Skeletal muscle tissue (tissue), 4 donors: ENCODE measurements around the gene ADGRG6. TPM values are rescaled to one million over a fixed set of nuclear protein-coding genes. Genes with fewer than 3 reads are reported as not detected.

Experiments
- H3K27ac ChIP-seq: one replicate; pipeline ENCODE4 v1.7.0; 2013; ENCODE audit warnings: mild to moderate bottlenecking, low read depth, low read length, inconsistent platforms
- H3K27me3 ChIP-seq, 3 donors: one replicate each; pipeline ENCODE4 v1.7.0; 2013; ENCODE audit warnings: low read length in 3 of 3; ENCODE audit not compliant: control insufficient read depth in 3 of 3, insufficient read depth in 3 of 3
- H3K36me3 ChIP-seq, 3 donors: one replicate each; pipeline ENCODE4 v1.7.0; 2013; ENCODE audit warnings: low read length in 3 of 3; ENCODE audit not compliant: control insufficient read depth in 3 of 3, insufficient read depth in 3 of 3
- H3K4me1 ChIP-seq, 3 donors: one replicate each; pipeline ENCODE4 v1.7.0; 2013; ENCODE audit warnings: low read length in 3 of 3, mild to moderate bottlenecking in 3 of 3; ENCODE audit not compliant: control insufficient read depth in 3 of 3, insufficient read depth in 3 of 3
- H3K4me3 ChIP-seq, 3 donors: one replicate each; pipeline ENCODE4 v1.7.0; 2013; ENCODE audit warnings: low read length in 3 of 3
- H3K9ac ChIP-seq, 3 donors: one replicate each; pipeline ENCODE4 v1.7.0; 2013; ENCODE audit warnings: low read length in 3 of 3, mild to moderate bottlenecking in 3 of 3, moderate library complexity in 2 of 3, low read depth in 1 of 3
- H3K9me3 ChIP-seq, 3 donors: one replicate each; pipeline ENCODE4 v1.7.0; 2013; ENCODE audit warnings: low read length in 3 of 3; ENCODE audit not compliant: control insufficient read depth in 3 of 3
- total RNA-seq: library from RNA; depleted of rRNA; stranded (reverse); fragments of >200 nt; gene quantifications from one replicate; pipeline ENCODE4 v1.2.3, GENCODE V29; 2014
- donor health status: Osteomylitis.

Gene ADGRG6
- 26.1 TPM for total RNA-seq

DNA sequence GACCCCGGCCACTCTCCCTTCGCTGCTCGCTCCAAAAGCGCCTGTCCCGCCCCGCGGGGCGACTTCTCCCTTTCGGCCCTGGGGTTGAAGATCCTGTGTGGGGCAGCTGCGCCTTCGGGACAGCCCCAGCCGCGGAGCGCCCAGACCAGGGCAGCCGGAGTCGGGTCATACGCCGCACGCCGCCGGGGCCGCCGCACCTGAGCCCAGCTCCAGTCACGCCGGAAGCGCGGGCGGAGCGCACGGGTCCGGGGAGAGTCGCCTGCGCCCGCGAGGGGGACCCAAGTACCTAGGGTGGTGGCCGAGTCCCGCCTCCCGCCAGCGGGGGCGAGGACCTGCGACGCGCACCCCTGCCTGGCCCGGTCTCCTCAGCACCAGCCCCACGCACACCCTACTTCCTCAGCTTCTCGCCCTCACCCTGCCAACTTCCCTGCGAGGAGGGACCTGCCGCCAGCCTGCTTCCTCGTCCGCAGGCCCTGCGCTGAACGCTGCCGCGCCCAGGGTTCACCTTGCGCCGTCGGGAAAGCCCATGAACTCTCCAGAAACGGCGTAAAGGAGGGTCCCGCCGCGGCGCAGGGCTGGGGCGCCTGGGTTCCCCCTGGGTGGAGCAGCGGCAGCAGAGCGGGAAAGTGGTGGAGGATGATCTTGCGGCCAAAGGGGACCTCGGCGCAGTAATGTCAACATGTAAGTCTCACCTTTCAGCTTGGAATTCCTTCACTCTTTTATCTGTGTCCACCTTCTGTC, at the start of gene ADGRG6:
Gene ADGRG6, plus strand, starts transcription at position 357 of the 741 bp plus-strand sequence. Its CDS starts 323 bp downstream, at position 680.
- peak within 1 kb of the TSS; percentile 23 to 63 (median 53) for H3K4me3 ChIP-seq
- H3K27ac ChIP-seq: no peak within 1 kb of the TSS
- H3K9ac ChIP-seq: no peak within 1 kb of the TSS
- H3K27me3 ChIP-seq: peaks cover 5 to 19% (median 7%) of the 10 kb centered on the region in 3 donors
- H3K4me1 ChIP-seq: no peaks in the 10 kb centered on the region
- H3K9me3 ChIP-seq: no peaks in the 10 kb centered on the region
- no peaks in the 10 kb centered on the region for H3K36me3 ChIP-seq

DNA sequence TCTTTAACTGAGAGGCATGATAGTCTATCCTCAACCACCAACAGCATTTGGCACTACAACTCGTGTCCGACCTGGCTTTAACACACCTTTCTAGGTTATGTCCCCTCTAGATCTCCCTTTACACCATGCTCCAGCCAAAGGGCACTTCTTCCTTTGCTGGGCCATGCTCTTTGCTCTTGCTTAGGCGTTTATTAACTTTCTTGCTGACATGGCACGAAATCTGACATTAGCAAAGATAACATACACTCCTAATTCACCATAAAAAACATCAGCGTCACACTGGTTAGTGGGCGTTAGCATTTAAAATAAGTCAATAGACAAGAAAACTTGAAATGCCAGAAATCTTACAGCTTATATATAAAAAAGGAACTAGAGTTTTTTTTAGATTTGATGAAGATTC, 47.3 kb upstream of the ADGRG6 start:
- H3K27me3 ChIP-seq: no peaks in the 10 kb centered on the region
- no peak overlapping the region for H3K9ac ChIP-seq
- H3K4me3 ChIP-seq: no peak overlapping the region
- no peak overlapping the region for H3K27ac ChIP-seq
- no peaks in the 10 kb centered on the region for H3K9me3 ChIP-seq
- no peaks in the 10 kb centered on the region for H3K36me3 ChIP-seq
- no peaks in the 10 kb centered on the region for H3K4me1 ChIP-seq

DNA sequence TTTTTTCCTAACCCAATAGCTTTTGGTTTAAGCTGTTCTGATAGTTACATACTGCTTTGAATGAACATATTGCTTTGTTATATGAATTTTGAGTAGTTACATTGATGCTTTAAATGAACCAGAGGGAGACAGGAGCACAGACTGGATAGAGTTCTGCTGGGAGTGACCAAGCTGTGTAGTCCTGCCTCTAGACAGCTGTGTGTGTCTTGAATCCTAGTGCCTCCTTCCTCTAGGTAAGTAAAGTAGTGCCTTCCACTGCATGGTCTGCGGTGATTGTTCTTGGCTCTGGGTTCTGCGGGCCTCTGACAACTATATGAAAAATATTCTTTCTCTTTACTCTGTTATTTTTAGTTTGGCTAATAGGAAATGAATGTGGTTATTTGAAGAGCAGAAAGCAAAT, 46.0 kb upstream of the ADGRG6 start:
- no peak overlapping the region for H3K9ac ChIP-seq
- H3K4me3 ChIP-seq: no peak overlapping the region
- no peak overlapping the region for H3K27ac ChIP-seq
- no peaks in the 10 kb centered on the region for H3K36me3 ChIP-seq
- H3K4me1 ChIP-seq: no peaks in the 10 kb centered on the region
- H3K27me3 ChIP-seq: no peaks in the 10 kb centered on the region
- no peaks in the 10 kb centered on the region for H3K9me3 ChIP-seq

DNA sequence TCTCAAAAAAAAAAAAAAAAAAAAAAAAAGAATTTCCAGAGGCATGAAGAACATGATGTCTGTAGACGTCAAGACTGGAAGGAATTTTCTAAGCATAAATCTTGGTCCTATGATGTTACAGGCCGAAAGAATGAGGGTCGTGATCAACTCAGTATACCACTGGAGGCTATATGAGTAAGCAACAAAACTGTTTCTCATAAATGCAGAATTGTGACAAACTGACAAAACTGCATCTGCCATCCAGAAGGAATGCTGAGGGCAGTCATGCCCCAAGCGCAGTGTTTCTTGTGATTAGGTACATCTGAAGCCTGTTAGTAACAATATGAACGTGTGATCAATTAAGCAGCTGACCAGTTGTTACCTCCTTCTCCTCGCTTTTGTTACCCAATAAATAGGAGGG, 43.5 kb upstream of the ADGRG6 start:
- no peaks in the 10 kb centered on the region for H3K4me1 ChIP-seq
- H3K27me3 ChIP-seq: no peaks in the 10 kb centered on the region
- no peak overlapping the region for H3K4me3 ChIP-seq
- H3K27ac ChIP-seq: no peak overlapping the region
- no peaks in the 10 kb centered on the region for H3K9me3 ChIP-seq
- no peak overlapping the region for H3K9ac ChIP-seq
- H3K36me3 ChIP-seq: no peaks in the 10 kb centered on the region

DNA sequence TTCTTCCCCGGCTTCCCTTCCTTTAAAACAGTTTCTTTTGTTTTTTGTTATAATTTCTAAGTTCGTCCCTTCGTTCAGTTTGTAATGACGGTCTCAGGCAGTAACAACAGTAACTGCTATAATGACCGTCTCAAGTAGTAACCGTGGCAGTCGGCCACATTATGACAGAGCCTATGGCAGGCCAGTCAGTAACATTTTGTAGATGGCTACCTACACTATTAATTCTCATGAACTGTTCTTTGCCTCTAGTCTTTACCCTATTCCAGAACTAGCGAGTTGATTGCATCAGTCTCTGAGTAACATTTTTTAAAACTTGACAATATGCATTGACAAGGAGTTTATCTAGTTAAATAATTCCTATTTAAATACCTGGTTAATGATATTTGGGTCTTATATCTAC, 43.0 kb upstream of the ADGRG6 start:
- H3K27me3 ChIP-seq: no peaks in the 10 kb centered on the region
- H3K9me3 ChIP-seq: no peaks in the 10 kb centered on the region
- H3K4me1 ChIP-seq: no peaks in the 10 kb centered on the region
- H3K4me3 ChIP-seq: no peak overlapping the region
- no peak overlapping the region for H3K27ac ChIP-seq
- no peaks in the 10 kb centered on the region for H3K36me3 ChIP-seq
- H3K9ac ChIP-seq: no peak overlapping the region

DNA sequence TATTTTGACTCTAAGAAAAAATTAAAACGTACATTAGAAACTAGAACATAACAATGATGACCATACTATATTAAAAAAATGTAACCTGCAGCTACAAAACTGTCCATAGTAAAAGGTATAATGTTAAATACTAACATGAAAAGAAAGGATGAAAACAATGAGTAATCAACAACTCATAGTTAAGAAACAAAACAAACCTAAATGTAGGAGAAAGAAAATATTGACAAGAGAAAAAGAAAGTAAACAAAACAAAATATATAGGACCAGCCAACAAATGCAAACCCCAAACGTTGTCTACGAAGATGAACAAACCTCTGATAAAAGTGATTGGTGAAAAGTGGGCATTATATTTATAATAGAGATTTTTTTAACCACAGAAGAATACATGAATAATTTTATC, 41.1 kb upstream of the ADGRG6 start:
- H3K9ac ChIP-seq: no peak overlapping the region
- H3K27ac ChIP-seq: no peak overlapping the region
- no peaks in the 10 kb centered on the region for H3K4me1 ChIP-seq
- no peaks in the 10 kb centered on the region for H3K36me3 ChIP-seq
- H3K27me3 ChIP-seq: no peaks in the 10 kb centered on the region
- no peaks in the 10 kb centered on the region for H3K9me3 ChIP-seq
- no peak overlapping the region for H3K4me3 ChIP-seq

DNA sequence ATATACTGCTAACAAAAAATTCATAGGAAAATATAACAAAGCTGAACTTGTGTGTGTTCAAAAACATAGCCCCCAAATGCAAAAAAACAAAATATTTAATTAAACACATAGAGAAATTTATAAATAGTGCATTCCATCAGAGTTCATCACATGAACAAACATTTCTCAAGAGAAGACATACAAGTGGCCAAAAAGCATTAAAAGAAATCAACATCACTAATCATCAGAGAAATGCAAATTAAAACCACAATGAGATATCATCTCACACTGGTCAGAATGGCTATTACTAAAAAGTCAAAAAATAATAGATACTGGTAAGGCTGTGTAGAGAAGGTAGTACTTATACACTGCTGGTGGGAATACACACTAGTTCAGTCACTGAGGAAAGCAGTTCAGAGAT, 39.6 kb upstream of the ADGRG6 start:
- Histone ChIP-seq H3K9me3 (no peaks in the 10 kb centered on the region), H3K27ac (no peak overlapping the region), H3K27me3 (no peaks in the 10 kb centered on the region), H3K36me3 (no peaks in the 10 kb centered on the region), H3K9ac (no peak overlapping the region), H3K4me1 (no peaks in the 10 kb centered on the region), H3K4me3 (no peak overlapping the region)

DNA sequence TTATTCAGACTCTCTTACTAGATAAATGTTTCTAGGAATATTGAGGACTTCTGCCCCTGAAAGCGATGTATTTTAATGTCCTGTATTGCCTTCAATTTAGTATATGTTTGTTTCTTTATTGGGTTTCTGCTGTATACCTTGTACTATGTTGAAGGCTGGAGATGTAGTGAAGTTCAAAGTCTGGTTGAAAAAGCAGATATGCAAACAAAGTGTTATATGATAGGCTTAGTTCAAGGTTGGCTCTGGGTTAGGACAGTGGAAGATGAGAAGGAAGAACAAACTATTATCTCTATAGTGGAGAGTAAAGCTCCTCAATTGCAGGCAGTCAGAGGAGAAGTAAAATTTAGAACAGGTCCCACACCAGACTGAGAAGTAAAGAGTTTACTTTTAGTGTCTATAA, 36.3 kb upstream of the ADGRG6 start:
- Histone ChIP-seq H3K4me1 (no peaks in the 10 kb centered on the region), H3K4me3 (no peak overlapping the region), H3K27me3 (no peaks in the 10 kb centered on the region), H3K9me3 (no peaks in the 10 kb centered on the region), H3K27ac (no peak overlapping the region), H3K36me3 (no peaks in the 10 kb centered on the region), H3K9ac (no peak overlapping the region)

DNA sequence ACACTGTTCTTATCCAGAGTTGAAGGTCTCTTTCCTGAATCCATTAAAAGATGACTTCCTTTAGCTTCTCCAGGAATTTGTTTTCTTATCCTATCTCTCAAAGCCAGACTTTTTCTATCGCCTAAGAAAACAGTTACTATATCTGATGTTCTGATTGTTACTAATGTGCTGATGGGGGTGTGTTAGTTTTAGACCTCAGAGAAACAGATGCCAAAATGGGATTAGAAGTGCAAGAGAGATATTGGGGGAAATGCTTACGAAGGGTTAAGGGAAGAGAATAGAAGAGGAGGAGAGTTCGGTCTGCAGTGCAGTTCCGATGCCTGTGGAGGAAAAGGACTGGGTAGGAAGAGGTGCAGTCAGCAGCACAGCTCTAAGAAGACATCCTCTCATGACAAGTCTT, 35.7 kb upstream of the ADGRG6 start:
- Histone ChIP-seq H3K9ac (no peak overlapping the region), H3K9me3 (no peaks in the 10 kb centered on the region), H3K36me3 (no peaks in the 10 kb centered on the region), H3K4me3 (no peak overlapping the region), H3K4me1 (no peaks in the 10 kb centered on the region), H3K27me3 (no peaks in the 10 kb centered on the region), H3K27ac (no peak overlapping the region)

DNA sequence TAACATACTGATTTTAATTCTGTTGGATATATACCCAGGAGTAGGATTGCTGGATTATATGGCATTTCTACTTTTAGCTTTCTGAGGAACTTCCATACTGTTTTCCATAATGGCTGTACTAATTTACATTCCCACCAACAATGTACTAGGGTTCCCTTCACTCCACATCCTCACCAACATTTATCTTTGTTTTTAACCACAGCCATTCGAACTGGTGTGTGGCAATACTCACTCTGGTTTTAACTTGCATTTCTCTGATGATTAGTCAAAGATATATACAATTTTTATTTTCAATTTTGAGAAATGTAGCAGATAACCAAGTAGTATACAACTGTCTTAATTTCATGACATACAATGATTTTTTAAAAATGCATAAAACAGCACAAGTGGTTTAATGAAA, 30.3 kb upstream of the ADGRG6 start:
- H3K9me3 ChIP-seq: no peaks in the 10 kb centered on the region

More for the DNA sequence above, 30.3 kb upstream of the ADGRG6 start:
- Histone ChIP-seq H3K9ac (no peak overlapping the region), H3K27ac (no peak overlapping the region), H3K27me3 (no peaks in the 10 kb centered on the region), H3K4me1 (no peaks in the 10 kb centered on the region), H3K4me3 (no peak overlapping the region), H3K36me3 (no peaks in the 10 kb centered on the region)
